H1 (cell line): ENCODE measurements around the gene USP37. TPM values are rescaled to one million over a fixed set of nuclear protein-coding genes. Genes with fewer than 3 reads are reported as not detected.

Experiments used
- CBX8 ChIP-seq: fragments of 300-800, 300-1000 bp; sonication (generic); IDR thresholded peaks from 2 replicates; pipeline ENCODE4 v1.7.1; 2016; ENCODE audit warnings: low read depth, low read length, borderline replicate concordance
- GABPA ChIP-seq: IDR thresholded peaks from 2 replicates; pipeline ENCODE4 v1.6.1; 2011; ENCODE audit warnings: mild to moderate bottlenecking, low read length, moderate library complexity, borderline replicate concordance; ENCODE audit not compliant: insufficient read depth
- JUN ChIP-seq: IDR thresholded peaks from 2 replicates; pipeline ENCODE4 v1.6.1; 2011; ENCODE audit warnings: low read depth, mild to moderate bottlenecking, improper control_type of control experiment, low read length
- JUND ChIP-seq: IDR thresholded peaks from 2 replicates; pipeline ENCODE4 v1.6.1; 2011; ENCODE audit warnings: mild to moderate bottlenecking, improper control_type of control experiment, low read length
- NANOG ChIP-seq: IDR thresholded peaks from 2 replicates; pipeline ENCODE4 v1.6.1; 2011; ENCODE audit warnings: low read length, low read depth, mild to moderate bottlenecking, inconsistent platforms; ENCODE audit not compliant: insufficient read depth, poor library complexity, severe bottlenecking
- RFX5 ChIP-seq: IDR thresholded peaks from 2 replicates; pipeline ENCODE4 v1.6.1; 2011; ENCODE audit warnings: low read depth, low read length, improper control_type of control experiment, borderline replicate concordance
- SRF ChIP-seq: IDR thresholded peaks from 2 replicates; pipeline ENCODE4 v1.6.1; 2011; ENCODE audit warnings: mild to moderate bottlenecking, low read depth, low read length, moderate library complexity
- TCF12 ChIP-seq: IDR thresholded peaks from 2 replicates; pipeline ENCODE4 v1.6.1; 2011; ENCODE audit warnings: low read depth, mild to moderate bottlenecking, low read length
- polyA plus RNA-seq, 7 experiments: library from polyadenylated mRNA; depleted of rRNA in 3 of 7; stranded (reverse) in 5 of 7; unstranded in 2 of 7; fragments of >200 nt in 5 of 7; fragments of 200-250 nt in 2 of 7; gene quantifications; 1 replicate in 5 of 7; 2 replicates in 1 of 7; 4 replicates in 1 of 7; pipeline versions ENCODE4 v1.2.1 to v1.2.3, GENCODE V29; 2011 to 2013; ENCODE audit warnings: missing spikeins in 2 of 7, mixed read lengths in 2 of 7
- total RNA-seq: library from RNA; stranded (reverse); fragmentation: NEBNext Ultra II Directional; extraction: Animal tissue kit (Norgen Biotek cat#: 25700); gene quantifications from 2 replicates; pipeline ENCODE4 v1.2.1, GENCODE V29; 2021
- TF ChIP-seq, protein P1 (sequence below): fragments of 300-600 bp; sonication (generic); IDR thresholded peaks from 2 replicates; pipeline ENCODE4 v1.7.1; 2012; ENCODE audit warnings: low read length, moderate library complexity, mild to moderate bottlenecking, inconsistent platforms; ENCODE audit not compliant: insufficient replicate concordance
- TF ChIP-seq, protein P2 (sequence below): IDR thresholded peaks from 2 replicates; pipeline ENCODE4 v1.6.1; 2012; ENCODE audit warnings: inconsistent platforms

USP37 gene
- total and polyA plus RNA-seq, 2 of the 8 experiments (the other 6 are each of a cell fraction or from before 2014, with no cell fraction given) = 3.8 to 29.1 TPM

DNA sequence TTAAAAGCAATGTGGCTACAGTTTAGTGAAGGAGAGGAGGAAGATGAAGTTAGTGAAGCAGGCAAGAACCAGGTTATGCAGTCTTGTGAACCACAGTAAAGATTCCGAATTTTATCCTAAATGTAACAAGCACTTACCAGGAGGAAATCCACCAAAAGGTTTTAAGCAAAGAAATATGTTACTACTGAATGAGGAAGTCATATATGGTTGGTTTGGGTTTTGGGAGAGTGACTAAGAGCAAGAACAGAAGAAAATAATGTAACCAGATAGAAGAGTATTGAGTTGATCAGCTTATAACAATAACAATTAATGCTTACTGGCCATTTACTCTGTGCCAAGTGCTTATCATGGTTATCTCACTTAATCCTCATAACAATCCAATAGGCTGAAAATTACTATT, 1.9 kb downstream of the USP37 start (continued):
- TF ChIP-seq, protein P1, sequence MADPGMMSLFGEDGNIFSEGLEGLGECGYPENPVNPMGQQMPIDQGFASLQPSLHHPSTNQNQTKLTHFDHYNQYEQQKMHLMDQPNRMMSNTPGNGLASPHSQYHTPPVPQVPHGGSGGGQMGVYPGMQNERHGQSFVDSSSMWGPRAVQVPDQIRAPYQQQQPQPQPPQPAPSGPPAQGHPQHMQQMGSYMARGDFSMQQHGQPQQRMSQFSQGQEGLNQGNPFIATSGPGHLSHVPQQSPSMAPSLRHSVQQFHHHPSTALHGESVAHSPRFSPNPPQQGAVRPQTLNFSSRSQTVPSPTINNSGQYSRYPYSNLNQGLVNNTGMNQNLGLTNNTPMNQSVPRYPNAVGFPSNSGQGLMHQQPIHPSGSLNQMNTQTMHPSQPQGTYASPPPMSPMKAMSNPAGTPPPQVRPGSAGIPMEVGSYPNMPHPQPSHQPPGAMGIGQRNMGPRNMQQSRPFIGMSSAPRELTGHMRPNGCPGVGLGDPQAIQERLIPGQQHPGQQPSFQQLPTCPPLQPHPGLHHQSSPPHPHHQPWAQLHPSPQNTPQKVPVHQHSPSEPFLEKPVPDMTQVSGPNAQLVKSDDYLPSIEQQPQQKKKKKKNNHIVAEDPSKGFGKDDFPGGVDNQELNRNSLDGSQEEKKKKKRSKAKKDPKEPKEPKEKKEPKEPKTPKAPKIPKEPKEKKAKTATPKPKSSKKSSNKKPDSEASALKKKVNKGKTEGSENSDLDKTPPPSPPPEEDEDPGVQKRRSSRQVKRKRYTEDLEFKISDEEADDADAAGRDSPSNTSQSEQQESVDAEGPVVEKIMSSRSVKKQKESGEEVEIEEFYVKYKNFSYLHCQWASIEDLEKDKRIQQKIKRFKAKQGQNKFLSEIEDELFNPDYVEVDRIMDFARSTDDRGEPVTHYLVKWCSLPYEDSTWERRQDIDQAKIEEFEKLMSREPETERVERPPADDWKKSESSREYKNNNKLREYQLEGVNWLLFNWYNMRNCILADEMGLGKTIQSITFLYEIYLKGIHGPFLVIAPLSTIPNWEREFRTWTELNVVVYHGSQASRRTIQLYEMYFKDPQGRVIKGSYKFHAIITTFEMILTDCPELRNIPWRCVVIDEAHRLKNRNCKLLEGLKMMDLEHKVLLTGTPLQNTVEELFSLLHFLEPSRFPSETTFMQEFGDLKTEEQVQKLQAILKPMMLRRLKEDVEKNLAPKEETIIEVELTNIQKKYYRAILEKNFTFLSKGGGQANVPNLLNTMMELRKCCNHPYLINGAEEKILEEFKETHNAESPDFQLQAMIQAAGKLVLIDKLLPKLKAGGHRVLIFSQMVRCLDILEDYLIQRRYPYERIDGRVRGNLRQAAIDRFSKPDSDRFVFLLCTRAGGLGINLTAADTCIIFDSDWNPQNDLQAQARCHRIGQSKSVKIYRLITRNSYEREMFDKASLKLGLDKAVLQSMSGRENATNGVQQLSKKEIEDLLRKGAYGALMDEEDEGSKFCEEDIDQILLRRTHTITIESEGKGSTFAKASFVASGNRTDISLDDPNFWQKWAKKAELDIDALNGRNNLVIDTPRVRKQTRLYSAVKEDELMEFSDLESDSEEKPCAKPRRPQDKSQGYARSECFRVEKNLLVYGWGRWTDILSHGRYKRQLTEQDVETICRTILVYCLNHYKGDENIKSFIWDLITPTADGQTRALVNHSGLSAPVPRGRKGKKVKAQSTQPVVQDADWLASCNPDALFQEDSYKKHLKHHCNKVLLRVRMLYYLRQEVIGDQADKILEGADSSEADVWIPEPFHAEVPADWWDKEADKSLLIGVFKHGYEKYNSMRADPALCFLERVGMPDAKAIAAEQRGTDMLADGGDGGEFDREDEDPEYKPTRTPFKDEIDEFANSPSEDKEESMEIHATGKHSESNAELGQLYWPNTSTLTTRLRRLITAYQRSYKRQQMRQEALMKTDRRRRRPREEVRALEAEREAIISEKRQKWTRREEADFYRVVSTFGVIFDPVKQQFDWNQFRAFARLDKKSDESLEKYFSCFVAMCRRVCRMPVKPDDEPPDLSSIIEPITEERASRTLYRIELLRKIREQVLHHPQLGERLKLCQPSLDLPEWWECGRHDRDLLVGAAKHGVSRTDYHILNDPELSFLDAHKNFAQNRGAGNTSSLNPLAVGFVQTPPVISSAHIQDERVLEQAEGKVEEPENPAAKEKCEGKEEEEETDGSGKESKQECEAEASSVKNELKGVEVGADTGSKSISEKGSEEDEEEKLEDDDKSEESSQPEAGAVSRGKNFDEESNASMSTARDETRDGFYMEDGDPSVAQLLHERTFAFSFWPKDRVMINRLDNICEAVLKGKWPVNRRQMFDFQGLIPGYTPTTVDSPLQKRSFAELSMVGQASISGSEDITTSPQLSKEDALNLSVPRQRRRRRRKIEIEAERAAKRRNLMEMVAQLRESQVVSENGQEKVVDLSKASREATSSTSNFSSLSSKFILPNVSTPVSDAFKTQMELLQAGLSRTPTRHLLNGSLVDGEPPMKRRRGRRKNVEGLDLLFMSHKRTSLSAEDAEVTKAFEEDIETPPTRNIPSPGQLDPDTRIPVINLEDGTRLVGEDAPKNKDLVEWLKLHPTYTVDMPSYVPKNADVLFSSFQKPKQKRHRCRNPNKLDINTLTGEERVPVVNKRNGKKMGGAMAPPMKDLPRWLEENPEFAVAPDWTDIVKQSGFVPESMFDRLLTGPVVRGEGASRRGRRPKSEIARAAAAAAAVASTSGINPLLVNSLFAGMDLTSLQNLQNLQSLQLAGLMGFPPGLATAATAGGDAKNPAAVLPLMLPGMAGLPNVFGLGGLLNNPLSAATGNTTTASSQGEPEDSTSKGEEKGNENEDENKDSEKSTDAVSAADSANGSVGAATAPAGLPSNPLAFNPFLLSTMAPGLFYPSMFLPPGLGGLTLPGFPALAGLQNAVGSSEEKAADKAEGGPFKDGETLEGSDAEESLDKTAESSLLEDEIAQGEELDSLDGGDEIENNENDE = no peak
- no peak for TF ChIP-seq NANOG
- no peak for TF ChIP-seq TCF12
- no peak for TF ChIP-seq GABPA
- TF ChIP-seq, protein P2, sequence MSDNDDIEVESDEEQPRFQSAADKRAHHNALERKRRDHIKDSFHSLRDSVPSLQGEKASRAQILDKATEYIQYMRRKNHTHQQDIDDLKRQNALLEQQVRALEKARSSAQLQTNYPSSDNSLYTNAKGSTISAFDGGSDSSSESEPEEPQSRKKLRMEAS = no peak
- no peak for TF ChIP-seq SRF
- TF ChIP-seq JUN = no peak
- no peak for TF ChIP-seq JUND
- no peak for TF ChIP-seq CBX8
- TF ChIP-seq RFX5 = no peak
